ENCODE measurements around the gene CLEC2D. TPM values are rescaled to one million over a fixed set of nuclear protein-coding genes. Genes with fewer than 3 reads are reported as not detected.
"Not testable (repeated sequence)": the region's sequence is repeated elsewhere in the genome, so short reads cannot be mapped to it uniquely, and the experiment has no call there.

The CLEC2D gene
- total and polyA plus RNA-seq, 9 donors, result 3.9 to 11.4 (median 6.1) TPM

- not testable (repeated sequence) for H3K9me3 ChIP-seq (replicated peaks; ENCODE audit: control insufficient read depth, low read depth, low read length); H3K27me3 ChIP-seq (ENCODE audit: control insufficient read depth, insufficient read depth, low read length); H3K27ac ChIP-seq (ENCODE audit: low read length); H3K4me1 ChIP-seq (ENCODE audit: control insufficient read depth, insufficient read depth, low read length); H3K36me3 ChIP-seq (ENCODE audit: control insufficient read depth, insufficient read depth, low read length); DNase-seq; H3K4me3 ChIP-seq (ENCODE audit: low read length)
- WGBS (ENCODE audit: insufficient coverage), result 81% methylated on average over 13 of the region's 14 CpGs
Observed at GRCh38 chr12:9738905-9739304, 69.4 kb downstream of the CLEC2D start.

GRCh38 chr12:9739404-9740105 lies 70.0 kb downstream of the CLEC2D start:
- not testable (repeated sequence) for H3K4me1 ChIP-seq (ENCODE audit: control insufficient read depth, insufficient read depth, low read length); H3K27me3 ChIP-seq (ENCODE audit: control insufficient read depth, insufficient read depth, low read length); H3K36me3 ChIP-seq (ENCODE audit: control insufficient read depth, insufficient read depth, low read length); DNase-seq; H3K27ac ChIP-seq (ENCODE audit: low read length); H3K4me3 ChIP-seq (ENCODE audit: low read length); H3K9me3 ChIP-seq (replicated peaks; ENCODE audit: control insufficient read depth, low read depth, low read length)
- 66% methylated on average over 45 of the region's 54 CpGs for WGBS (ENCODE audit: insufficient coverage)

GRCh38 chr12:9740106-9740750 lies 70.7 kb downstream of the CLEC2D start:
- H3K36me3 ChIP-seq (ENCODE audit: control insufficient read depth, insufficient read depth, low read length), result no peaks in the 10 kb centered on the region
- H3K27me3 ChIP-seq (ENCODE audit: control insufficient read depth, insufficient read depth, low read length), result no peaks in the 10 kb centered on the region
- WGBS (ENCODE audit: insufficient coverage), result 78% methylated on average over 4 of the region's 7 CpGs
- H3K4me1 ChIP-seq (ENCODE audit: control insufficient read depth, insufficient read depth, low read length), result no peaks in the 10 kb centered on the region
- no peak for DNase-seq
- no peaks in the 10 kb centered on the region for H3K9me3 ChIP-seq (replicated peaks; ENCODE audit: control insufficient read depth, low read depth, low read length)
- no peak overlapping the region for H3K27ac ChIP-seq (ENCODE audit: low read length)
- H3K4me3 ChIP-seq (ENCODE audit: low read length), result no peak overlapping the region

GRCh38 chr12:9741726-9742125 lies 72.2 kb downstream of the CLEC2D start:
- Histone ChIP-seq H3K27ac (ENCODE audit: low read length) (no peak overlapping the region), H3K36me3 (ENCODE audit: control insufficient read depth, insufficient read depth, low read length) (no peaks in the 10 kb centered on the region), H3K4me3 (ENCODE audit: low read length) (no peak overlapping the region), H3K9me3 (replicated peaks; ENCODE audit: control insufficient read depth, low read depth, low read length) (no peaks in the 10 kb centered on the region), H3K4me1 (ENCODE audit: control insufficient read depth, insufficient read depth, low read length) (no peaks in the 10 kb centered on the region), H3K27me3 (ENCODE audit: control insufficient read depth, insufficient read depth, low read length) (no peaks in the 10 kb centered on the region)
- no peak for DNase-seq
- no CpG with 5 or more reads among the region's 4 CpGs for WGBS (ENCODE audit: insufficient coverage)

GRCh38 chr12:9742661-9743060 lies 73.1 kb downstream of the CLEC2D start:
- WGBS (ENCODE audit: insufficient coverage), result 37% methylated on average over 4 of the region's 5 CpGs
- no peak for DNase-seq
- Histone ChIP-seq H3K4me3 (ENCODE audit: low read length) (no peak overlapping the region), H3K4me1 (ENCODE audit: control insufficient read depth, insufficient read depth, low read length) (no peaks in the 10 kb centered on the region), H3K27me3 (ENCODE audit: control insufficient read depth, insufficient read depth, low read length) (no peaks in the 10 kb centered on the region), H3K9me3 (replicated peaks; ENCODE audit: control insufficient read depth, low read depth, low read length) (no peaks in the 10 kb centered on the region), H3K27ac (ENCODE audit: low read length) (no peak overlapping the region), H3K36me3 (ENCODE audit: control insufficient read depth, insufficient read depth, low read length) (no peaks in the 10 kb centered on the region)

- Histone ChIP-seq H3K36me3 (ENCODE audit: control insufficient read depth, insufficient read depth, low read length) (no peaks in the 10 kb centered on the region), H3K9me3 (replicated peaks; ENCODE audit: control insufficient read depth, low read depth, low read length) (no peaks in the 10 kb centered on the region)
- 27% methylated on average over 2 of the region's 3 CpGs for WGBS (ENCODE audit: insufficient coverage)
Observed at GRCh38 chr12:9745199-9745598, 75.7 kb downstream of the CLEC2D start.

More at GRCh38 chr12:9745199-9745598, 75.7 kb downstream of the CLEC2D start:
- no peak for DNase-seq
- no peaks in the 10 kb centered on the region for H3K27me3 ChIP-seq (ENCODE audit: control insufficient read depth, insufficient read depth, low read length)
- H3K4me1 ChIP-seq (ENCODE audit: control insufficient read depth, insufficient read depth, low read length), result no peaks in the 10 kb centered on the region
- H3K4me3 ChIP-seq (ENCODE audit: low read length), result no peak overlapping the region
- H3K27ac ChIP-seq (ENCODE audit: low read length), result no peak overlapping the region

Other genes with a start within 250 kb of the CLEC2D start
- 0.49 TPM for gene KLRB1, start 61.8 kb upstream of the CLEC2D start, total RNA-seq
- gene KLRB1, start 61.8 kb upstream of the CLEC2D start, polyA plus RNA-seq (ENCODE audit: insufficient read depth in 1 of 8, insufficient read length in 8 of 8, low replicate concordance in 1 of 8), result under 1 TPM; 0.23 to 0.95 (median 0.52) TPM
- gene CLECL1, start 63.4 kb downstream of the CLEC2D start, total RNA-seq, result 0.18 TPM
- under 1 TPM in 2 of 8 donors, not detected in 6; 0.26 to 0.35 TPM for gene CLECL1, start 63.4 kb downstream of the CLEC2D start, polyA plus RNA-seq (ENCODE audit: insufficient read depth in 1 of 8, insufficient read length in 8 of 8, low replicate concordance in 1 of 8)
- 0.93 TPM for gene CD69, start 91.2 kb downstream of the CLEC2D start, total RNA-seq
- gene CD69, start 91.2 kb downstream of the CLEC2D start, polyA plus RNA-seq (ENCODE audit: insufficient read depth in 1 of 8, insufficient read length in 8 of 8, low replicate concordance in 1 of 8), result 1 to 10 TPM in 2 of 8 donors, under 1 TPM in 6; 0.34 to 1.8 (median 0.73) TPM
- gene KLRF1, start 157.8 kb downstream of the CLEC2D start, total RNA-seq, result 0.18 TPM
- gene KLRF1, start 157.8 kb downstream of the CLEC2D start, polyA plus RNA-seq (ENCODE audit: insufficient read depth in 1 of 8, insufficient read length in 8 of 8, low replicate concordance in 1 of 8), result under 1 TPM in 6 of 8 donors, not detected in 2; 0.17 to 0.38 (median 0.28) TPM
- gene CLEC2B, start 199.6 kb downstream of the CLEC2D start, total RNA-seq, result 4.4 TPM
- gene CLEC2B, start 199.6 kb downstream of the CLEC2D start, polyA plus RNA-seq (ENCODE audit: insufficient read depth in 1 of 8, insufficient read length in 8 of 8, low replicate concordance in 1 of 8), result 1 to 10 TPM in 6 of 8 donors, under 1 TPM in 2; 0.79 to 1.9 (median 1.4) TPM
- gene KLRF2, start 211.8 kb downstream of the CLEC2D start, total RNA-seq, result not detected
- gene KLRF2, start 211.8 kb downstream of the CLEC2D start, polyA plus RNA-seq (ENCODE audit: insufficient read depth in 1 of 8, insufficient read length in 8 of 8, low replicate concordance in 1 of 8), result not detected

Measured in muscle of leg (tissue), 11 donors.